ENCODE results near the gene PSMC2. TPM values are rescaled to one million over a fixed set of nuclear protein-coding genes. Genes with fewer than 3 reads are reported as not detected.

PSMC2 gene
- total RNA-seq (2022) (105 and 114 TPM in 2 replicates), Bru-seq, nascent RNA (percentile 83 among the genes with signal in this experiment), BruChase-seq, experiment 1, labeled RNA remaining after a 6-hour chase (percentile 88 among the genes with signal in this experiment), BruChase-seq, experiment 2, labeled RNA remaining after a 2-hour chase (percentile 80 among the genes with signal in this experiment)
- long read RNA-seq, transcript PSMC2-201 (12 exons, 2,637 nt): major isoform, 153 of 167 reads
- long read RNA-seq, partial matches to known transcripts: 3 of 167 reads
- long read RNA-seq, other reads (novel, unspliced or antisense): 11 of 167 reads

DNA sequence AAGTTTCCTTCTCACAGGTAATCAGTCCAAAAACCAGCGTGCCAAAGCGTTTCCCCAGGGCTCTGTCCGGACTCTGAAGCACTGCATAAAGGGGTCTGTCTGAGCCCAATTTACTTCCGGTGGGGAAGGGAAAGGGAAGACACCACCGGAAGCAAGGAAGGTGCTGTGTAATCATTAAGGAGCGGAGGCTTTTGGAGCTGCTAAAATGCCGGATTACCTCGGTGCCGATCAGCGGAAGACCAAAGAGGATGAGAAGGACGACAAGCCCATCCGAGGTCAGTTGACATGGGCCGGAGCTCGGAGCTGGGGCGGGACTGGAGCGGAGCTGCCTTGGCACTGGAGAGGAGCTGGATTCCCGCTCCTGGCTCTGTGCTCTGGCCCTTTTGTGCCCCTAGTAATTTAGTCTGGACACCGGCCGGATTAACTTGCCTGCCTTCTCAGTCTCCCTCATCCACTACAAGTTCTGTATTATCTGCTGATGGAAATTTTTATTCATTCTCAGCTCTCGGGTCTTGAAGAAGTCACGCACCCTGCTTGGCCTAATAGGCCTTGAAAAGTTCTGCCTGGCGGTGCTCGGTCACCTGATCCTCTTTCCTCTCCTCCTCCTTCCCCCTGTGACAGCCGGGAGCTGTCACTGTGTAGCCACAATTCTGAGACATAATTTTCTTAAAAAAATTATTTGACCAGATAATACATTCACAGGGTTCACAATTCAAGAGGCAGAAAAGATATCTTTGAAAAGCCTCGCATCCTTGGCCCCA, at the start of gene PSMC2:
PSMC2 (plus strand) TSS at position 137 of the 761 bp plus-strand sequence; CDS start at position 206, 69 bp downstream.
- intact Hi-C loops (cut with micrococcal nuclease; ENCODE audit: unreplicated experiment): no loop called here
- H3K4me3 Mint-ChIP-seq (ENCODE audit: low read depth, unreplicated experiment): peak within 1 kb of the TSS; percentile 82
- TF ChIP-seq, protein P1, sequence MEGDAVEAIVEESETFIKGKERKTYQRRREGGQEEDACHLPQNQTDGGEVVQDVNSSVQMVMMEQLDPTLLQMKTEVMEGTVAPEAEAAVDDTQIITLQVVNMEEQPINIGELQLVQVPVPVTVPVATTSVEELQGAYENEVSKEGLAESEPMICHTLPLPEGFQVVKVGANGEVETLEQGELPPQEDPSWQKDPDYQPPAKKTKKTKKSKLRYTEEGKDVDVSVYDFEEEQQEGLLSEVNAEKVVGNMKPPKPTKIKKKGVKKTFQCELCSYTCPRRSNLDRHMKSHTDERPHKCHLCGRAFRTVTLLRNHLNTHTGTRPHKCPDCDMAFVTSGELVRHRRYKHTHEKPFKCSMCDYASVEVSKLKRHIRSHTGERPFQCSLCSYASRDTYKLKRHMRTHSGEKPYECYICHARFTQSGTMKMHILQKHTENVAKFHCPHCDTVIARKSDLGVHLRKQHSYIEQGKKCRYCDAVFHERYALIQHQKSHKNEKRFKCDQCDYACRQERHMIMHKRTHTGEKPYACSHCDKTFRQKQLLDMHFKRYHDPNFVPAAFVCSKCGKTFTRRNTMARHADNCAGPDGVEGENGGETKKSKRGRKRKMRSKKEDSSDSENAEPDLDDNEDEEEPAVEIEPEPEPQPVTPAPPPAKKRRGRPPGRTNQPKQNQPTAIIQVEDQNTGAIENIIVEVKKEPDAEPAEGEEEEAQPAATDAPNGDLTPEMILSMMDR (IDR thresholded peaks at IDR 0.05; ENCODE audit: unreplicated experiment): no peak
- H3K4me1 Mint-ChIP-seq (ENCODE audit: low read depth, unreplicated experiment): peaks cover 34% of the 10 kb centered on the region
- CTCF ChIA-PET: no interaction called here
- DNase-seq: peak; percentile 79
- no peaks in the 10 kb centered on the region for H3K27me3 Mint-ChIP-seq (ENCODE audit: unreplicated experiment)
- H3K27ac Mint-ChIP-seq (ENCODE audit: unreplicated experiment): peak within 1 kb of the TSS; percentile 71
- no peaks in the 10 kb centered on the region for H3K9me3 Mint-ChIP-seq (ENCODE audit: low read depth, unreplicated experiment)
- TSS peak; percentile 67 for BruUV-seq (replicated peaks)
- H3K36me3 Mint-ChIP-seq (ENCODE audit: insufficient read depth, unreplicated experiment): peaks cover 40% of the 10 kb centered on the region

DNA sequence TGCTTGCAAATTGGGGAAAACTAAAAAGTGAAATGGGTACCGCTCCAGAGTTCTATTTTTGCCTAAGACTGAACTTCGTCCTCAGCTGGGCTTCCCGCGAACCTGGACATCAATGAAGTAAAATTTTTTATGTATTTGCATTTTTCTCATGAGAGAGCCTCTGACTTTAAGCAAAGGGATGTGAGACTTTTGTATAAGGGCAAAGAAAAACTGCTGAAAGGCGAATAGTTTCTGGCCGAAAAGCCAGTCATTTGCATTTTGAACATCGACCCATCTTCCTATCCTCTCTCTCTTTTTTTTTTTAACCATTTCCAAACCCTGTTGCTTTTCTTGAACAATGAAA, 49.6 kb upstream of the PSMC2 start:
- BruUV-seq (replicated peaks): no TSS peak
- intact Hi-C loops (cut with micrococcal nuclease; ENCODE audit: unreplicated experiment): loop anchor here (1.0 kb wide), 1 partner anchor 109 kb away; no protein-coding TSS in a partner anchor
- CTCF ChIA-PET: no interaction called here

DNA sequence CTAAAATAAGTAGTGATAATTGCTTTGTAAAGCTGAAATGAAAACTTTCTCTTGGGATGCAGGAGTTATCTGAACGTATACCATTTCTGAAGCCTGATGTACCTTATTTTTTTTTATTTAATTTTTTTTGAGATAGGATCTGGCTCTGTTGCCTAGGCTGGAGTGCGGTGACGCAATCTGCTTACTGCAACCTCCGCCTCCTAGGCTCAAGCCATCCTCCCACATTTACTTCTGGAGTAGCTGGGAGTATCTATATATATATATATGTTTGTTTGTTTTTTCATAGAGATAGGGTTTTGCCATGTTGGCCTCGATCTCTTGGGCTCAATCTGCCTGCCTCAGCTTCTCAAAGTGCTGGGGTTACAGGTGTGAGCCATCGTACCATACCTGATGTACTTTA, 47.8 kb upstream of the PSMC2 start:
- intact Hi-C loops (cut with micrococcal nuclease; ENCODE audit: unreplicated experiment): no loop called here
- H3K9me3 Mint-ChIP-seq (ENCODE audit: low read depth, unreplicated experiment): no peaks in the 10 kb centered on the region
- no peaks in the 10 kb centered on the region for H3K4me1 Mint-ChIP-seq (ENCODE audit: low read depth, unreplicated experiment)
- TF ChIP-seq, protein P1 (IDR thresholded peaks at IDR 0.05; ENCODE audit: unreplicated experiment): no peak
- no peak overlapping the region for H3K27ac Mint-ChIP-seq (ENCODE audit: unreplicated experiment)
- H3K4me3 Mint-ChIP-seq (ENCODE audit: low read depth, unreplicated experiment): no peak overlapping the region
- no TSS peak for BruUV-seq (replicated peaks)
- H3K36me3 Mint-ChIP-seq (ENCODE audit: insufficient read depth, unreplicated experiment): peaks cover 26% of the 10 kb centered on the region
- DNase-seq: no peak
- CTCF ChIA-PET: no interaction called here
- H3K27me3 Mint-ChIP-seq (ENCODE audit: unreplicated experiment): no peaks in the 10 kb centered on the region

More for the DNA sequence above, 49.6 kb upstream of the PSMC2 start:
- no peaks in the 10 kb centered on the region for H3K27me3 Mint-ChIP-seq (ENCODE audit: unreplicated experiment)
- peaks cover 14% of the 10 kb centered on the region for H3K36me3 Mint-ChIP-seq (ENCODE audit: insufficient read depth, unreplicated experiment)
- peak overlapping the region; percentile 33 for H3K27ac Mint-ChIP-seq (ENCODE audit: unreplicated experiment)
- DNase-seq: no peak
- H3K9me3 Mint-ChIP-seq (ENCODE audit: low read depth, unreplicated experiment): no peaks in the 10 kb centered on the region
- no peaks in the 10 kb centered on the region for H3K4me1 Mint-ChIP-seq (ENCODE audit: low read depth, unreplicated experiment)
- H3K4me3 Mint-ChIP-seq (ENCODE audit: low read depth, unreplicated experiment): peak overlapping the region; percentile 73
- TF ChIP-seq, protein P1 (IDR thresholded peaks at IDR 0.05; ENCODE audit: unreplicated experiment): no peak

DNA sequence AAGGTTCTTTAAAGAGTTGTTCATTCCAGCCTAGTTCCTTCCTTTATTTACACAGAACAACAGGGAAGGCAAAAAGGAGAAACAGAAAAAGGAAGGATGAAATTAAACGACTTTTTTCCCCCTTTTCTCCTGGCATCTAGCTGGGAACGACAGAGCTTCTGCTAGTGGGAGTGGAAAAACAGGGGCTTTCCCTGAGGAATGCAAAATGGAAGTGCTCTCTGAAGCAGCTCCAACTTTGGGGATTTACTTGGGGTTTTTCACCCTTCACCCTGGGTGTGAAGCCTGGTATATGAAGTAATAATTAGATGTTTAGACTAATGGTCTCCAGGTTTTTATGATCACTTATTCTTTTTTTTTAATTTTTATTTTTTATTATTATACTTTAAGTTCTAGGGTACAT, 46.0 kb upstream of the PSMC2 start:
- DNase-seq: no peak
- BruUV-seq (replicated peaks): no TSS peak
- CTCF ChIA-PET: interaction anchor here (0.6 kb wide), 1 partner anchor 9 kb away, joined by 4 read pairs; no protein-coding TSS in a partner anchor
- Mint-ChIP-seq H3K4me3 (ENCODE audit: low read depth, unreplicated experiment) (no peak overlapping the region), H3K27ac (ENCODE audit: unreplicated experiment) (no peak overlapping the region), H3K36me3 (ENCODE audit: insufficient read depth, unreplicated experiment) (peaks cover 30% of the 10 kb centered on the region), H3K9me3 (ENCODE audit: low read depth, unreplicated experiment) (no peaks in the 10 kb centered on the region), H3K27me3 (ENCODE audit: unreplicated experiment) (no peaks in the 10 kb centered on the region), H3K4me1 (ENCODE audit: low read depth, unreplicated experiment) (no peaks in the 10 kb centered on the region)
- TF ChIP-seq, protein P1 (IDR thresholded peaks at IDR 0.05; ENCODE audit: unreplicated experiment): no peak
- intact Hi-C loops (cut with micrococcal nuclease; ENCODE audit: unreplicated experiment): no loop called here

All from Calu3 (cell line).